Islet of Langerhans (tissue), 1 donor: ENCODE data around the gene HS3ST1.

Experiments used
- FAIRE-seq: peaks from one replicate; lab custom pipeline; 2011; peaks lifted over from hg19 to GRCh38; lab: Jason Lieb, UNC

Gene HS3ST1

GRCh38 chr4:11431111-11431510 lies 2.4 kb upstream of the HS3ST1 start:
- no peak for FAIRE-seq

GRCh38 chr4:11430536-11430935 lies 1.8 kb upstream of the HS3ST1 start:
- FAIRE-seq = no peak

- no peak for FAIRE-seq
These were observed 978 bp upstream of the HS3ST1 start for GRCh38 chr4:11429699-11430045.

DNA sequence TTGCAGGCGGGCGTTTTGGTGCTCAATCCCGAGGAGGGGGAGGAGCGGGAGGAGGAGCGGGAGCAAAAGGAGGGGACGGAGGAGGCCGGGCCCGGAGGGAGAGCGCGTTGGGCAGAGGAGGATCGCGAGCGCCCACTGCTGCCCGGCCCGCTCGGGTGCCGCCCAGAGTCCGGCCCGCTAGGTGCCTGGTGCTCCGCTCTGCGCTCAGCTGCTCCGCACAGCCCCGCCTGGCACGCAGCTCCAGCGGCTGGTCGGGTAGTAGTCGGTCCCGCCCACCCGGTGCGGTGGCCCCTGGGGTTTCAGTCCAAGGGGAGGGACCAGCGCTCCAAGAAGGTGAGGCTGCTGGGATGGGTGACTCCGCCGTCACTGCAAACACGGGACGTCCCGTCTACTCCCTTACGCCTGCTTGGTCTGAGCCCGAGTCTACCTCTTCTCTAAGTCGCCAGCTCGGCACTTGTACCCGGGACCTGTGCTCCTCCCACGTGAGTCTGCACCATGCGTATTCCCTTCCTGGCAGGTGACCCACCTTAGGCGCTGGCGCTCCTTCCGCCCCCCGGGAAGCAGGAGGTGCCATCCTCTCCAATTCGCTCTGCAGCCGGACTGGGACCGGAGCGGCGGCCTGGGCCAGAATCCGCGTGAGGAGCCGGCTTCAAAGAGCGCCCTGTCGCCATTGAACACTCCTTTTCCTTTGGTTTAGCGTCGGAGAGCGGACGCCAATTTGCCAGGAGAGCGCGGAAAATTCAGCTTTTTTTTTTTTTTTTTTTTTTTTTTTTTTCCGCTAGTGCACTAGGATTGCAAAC lies 405 bp upstream of the HS3ST1 start:
- no peak for FAIRE-seq

GRCh38 chr4:11427121-11427996 lies 1.3 kb downstream of the HS3ST1 start:
- FAIRE-seq = no peak

- FAIRE-seq = no peak
These were observed 2.0 kb downstream of the HS3ST1 start for GRCh38 chr4:11426731-11427120.

DNA sequence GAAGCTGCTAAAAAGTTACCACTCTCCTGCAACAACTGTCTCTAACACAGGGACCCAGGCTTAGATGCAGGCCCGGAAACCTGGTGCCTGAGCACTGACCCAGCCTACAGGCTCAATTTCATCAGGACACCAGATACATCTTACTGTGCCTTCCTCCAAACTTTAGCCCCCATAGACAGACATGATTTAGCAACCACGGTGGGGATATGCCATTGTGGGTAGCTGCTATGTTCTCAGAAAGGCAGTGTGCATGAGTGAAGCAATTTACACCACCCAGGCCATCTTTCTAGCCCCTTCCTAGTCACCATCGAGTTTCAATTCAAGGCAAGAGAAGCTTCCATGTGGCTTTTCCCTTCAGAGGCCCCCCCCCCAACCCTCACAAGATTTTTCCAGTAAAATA lies 2.7 kb downstream of the HS3ST1 start:
- no peak for FAIRE-seq

DNA sequence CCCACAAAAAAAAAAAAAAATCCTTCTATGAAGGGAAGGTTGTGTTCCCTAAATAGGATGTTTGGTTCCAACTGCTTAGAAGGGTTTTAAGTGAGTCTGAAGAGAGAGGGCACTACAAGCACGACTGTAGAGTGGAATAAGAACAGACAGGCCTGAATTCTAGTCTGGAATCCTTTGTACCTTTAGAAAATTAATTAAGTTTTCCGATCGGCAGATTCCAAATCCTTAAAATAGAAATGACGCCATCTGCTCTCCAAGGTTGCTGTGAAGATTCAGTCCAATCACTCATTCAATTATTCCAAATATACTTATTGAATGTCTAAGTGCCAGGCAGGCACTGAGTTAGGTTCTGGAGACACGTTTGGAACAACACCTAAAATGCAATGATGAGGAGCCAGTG lies 3.8 kb downstream of the HS3ST1 start:
- FAIRE-seq = no peak

GRCh38 chr4:11424000-11424399 lies 4.7 kb downstream of the HS3ST1 start:
- FAIRE-seq = no peak

DNA sequence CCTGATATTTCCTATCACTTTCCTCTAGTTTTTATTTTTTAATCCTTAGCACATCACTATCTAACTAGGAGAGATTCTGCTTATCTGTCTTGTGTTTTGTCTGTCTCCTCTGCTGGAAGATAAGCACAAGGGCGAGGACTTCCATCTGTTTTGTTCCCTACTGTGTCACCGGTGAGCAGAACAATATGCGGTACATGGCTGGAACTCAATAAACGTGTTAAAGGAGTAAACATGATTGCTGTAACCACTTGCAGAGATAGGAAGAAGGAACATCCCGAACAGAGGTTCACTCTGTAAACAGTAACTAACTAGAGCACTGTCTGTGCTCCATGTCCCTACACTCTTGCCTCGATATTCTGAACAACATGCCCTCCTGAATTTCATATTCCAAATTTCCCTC lies 5.2 kb downstream of the HS3ST1 start:
- no peak for FAIRE-seq

GRCh38 chr4:11421116-11421515 lies 7.6 kb downstream of the HS3ST1 start:
- FAIRE-seq = no peak

GRCh38 chr4:11420327-11420726 lies 8.4 kb downstream of the HS3ST1 start:
- FAIRE-seq = no peak

DNA sequence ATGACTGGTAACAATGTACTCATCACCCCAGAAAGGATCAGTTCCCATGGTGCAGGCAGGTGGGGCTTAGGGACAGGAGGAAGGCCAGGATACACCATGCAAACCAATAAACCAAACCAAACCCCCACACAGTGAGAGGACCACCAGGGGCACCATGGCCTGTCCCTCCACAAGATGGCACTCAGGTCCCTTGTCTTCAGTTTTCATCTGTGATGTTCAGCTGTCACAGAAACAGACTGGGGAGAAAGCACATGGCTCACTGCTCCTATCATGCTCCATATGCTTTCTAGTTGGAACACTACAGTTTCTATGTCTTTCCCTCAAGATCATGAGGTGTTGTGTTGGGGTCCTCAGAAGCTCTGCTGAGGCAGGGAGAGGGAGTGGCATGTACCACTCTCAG lies 10.1 kb downstream of the HS3ST1 start:
- FAIRE-seq = no peak

DNA sequence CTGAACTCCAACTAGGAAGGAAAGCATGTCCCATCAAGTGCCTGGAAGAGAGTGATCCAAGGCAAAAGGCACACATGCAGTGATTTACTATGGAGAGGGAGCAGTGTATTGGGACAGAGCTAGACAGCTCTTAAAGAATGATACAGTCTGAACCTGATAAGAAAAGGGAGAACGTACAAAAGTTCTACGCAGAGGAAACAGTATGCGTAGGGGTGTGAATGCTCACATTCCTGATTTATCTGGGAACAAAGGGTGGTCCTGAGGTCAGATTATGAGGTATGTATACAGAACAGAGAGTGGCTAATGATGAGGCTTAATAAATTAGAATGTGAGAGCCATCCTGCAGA lies 12.0 kb downstream of the HS3ST1 start:
- FAIRE-seq = no peak

GRCh38 chr4:11416071-11416766 lies 12.5 kb downstream of the HS3ST1 start:
- FAIRE-seq = no peak

DNA sequence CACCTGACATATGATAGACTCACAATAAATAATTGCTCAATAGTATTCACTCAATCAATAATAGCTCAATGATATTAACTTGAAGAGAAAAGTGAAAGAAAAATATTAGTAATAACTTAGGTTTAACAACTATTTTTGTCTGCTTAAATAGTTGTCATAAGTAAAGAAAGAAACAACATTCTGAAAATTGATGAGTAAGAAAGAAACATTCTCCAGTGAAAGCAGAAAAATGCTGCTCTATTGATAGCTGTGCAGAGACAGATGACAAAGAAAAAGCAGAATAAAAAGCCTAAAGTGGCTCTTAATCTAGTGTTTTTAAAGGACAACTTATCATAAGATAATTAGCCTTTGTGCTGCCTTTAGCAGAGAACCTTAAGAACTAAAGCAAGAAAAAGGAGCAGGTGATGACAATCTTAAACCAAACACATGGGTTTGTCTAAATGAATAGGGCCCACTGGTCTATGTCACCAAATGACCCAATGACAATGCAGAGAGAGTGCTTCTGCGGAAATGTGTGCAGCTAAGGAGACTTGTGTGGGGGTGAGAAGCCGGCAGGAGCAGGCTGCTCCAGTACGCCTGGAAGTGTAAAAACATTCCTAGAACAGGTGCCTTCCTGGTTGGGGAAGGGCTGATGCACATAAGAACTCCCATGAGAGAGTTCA lies 13.2 kb downstream of the HS3ST1 start:
- FAIRE-seq = no peak

DNA sequence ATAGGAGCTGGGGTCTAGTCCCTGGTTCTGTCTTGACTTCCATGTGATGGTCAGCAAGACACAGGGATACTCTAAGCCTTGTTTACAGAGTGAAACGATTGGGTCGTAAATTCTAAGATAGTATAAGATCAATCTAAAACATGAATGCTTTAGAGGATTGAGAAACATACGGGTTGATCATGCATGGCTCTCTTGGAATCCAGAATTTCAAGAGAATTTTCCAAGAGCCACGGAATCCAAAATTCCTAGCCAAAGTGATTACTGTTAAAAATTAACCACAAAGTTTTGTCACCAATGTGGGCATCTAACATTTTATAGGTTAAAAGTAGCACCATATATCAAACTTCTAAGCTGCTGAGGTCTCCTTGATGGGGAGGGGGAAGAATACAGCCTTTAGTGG lies 16.5 kb downstream of the HS3ST1 start:
- no peak for FAIRE-seq

DNA sequence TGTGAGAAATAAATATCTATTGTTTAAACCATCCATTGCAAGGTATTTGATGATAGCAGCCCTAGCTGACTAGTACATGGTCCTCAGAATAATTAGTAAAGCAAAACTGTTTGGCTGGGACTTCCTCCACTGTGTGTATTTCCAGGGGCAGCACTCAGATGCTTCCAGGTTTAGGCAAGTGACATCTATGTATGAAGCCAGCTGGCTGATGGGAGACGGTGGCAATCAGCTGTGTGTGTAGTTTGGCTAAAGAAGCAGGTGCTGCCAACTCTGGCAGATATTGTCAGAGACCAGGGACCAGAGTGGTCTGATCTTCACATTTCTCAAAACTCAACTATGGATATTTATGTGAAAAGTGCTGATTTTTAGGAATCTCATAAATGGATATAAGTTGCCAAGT lies 19.1 kb downstream of the HS3ST1 start:
- FAIRE-seq = no peak

DNA sequence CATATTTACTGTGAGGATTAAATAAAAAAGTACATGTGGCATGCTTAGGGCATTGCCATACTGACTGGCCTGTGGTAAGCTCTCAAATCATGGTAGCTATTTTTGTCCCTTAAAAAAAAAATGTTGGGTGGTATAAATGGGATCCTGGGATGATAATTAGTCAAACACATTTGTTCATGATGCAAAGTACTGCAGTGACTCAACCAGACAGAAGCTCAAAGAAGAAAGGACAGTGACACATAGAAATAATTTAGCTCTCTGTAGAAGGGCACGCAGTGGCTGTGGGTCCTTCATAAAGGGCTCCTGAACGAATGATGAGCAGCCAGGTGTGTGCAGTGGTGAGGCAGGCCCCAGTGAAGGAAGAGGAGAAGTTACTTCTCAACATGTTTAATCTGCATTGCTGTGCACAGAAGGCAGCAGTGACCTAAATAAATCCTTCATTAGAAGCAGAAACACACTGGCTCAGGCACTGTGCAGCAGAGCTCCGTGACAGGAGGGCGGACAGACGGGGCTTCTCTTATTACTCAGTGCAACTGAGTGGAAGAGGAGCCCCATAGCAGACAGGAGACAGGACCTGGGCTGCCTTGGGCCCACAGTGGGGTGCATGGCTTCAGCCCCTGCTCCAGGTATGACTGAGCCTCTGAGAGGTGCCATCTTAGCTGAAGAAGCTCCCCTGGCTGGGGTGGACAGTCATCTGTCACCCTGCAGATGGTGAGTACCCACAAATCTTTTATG lies 20.3 kb downstream of the HS3ST1 start:
- FAIRE-seq = no peak

DNA sequence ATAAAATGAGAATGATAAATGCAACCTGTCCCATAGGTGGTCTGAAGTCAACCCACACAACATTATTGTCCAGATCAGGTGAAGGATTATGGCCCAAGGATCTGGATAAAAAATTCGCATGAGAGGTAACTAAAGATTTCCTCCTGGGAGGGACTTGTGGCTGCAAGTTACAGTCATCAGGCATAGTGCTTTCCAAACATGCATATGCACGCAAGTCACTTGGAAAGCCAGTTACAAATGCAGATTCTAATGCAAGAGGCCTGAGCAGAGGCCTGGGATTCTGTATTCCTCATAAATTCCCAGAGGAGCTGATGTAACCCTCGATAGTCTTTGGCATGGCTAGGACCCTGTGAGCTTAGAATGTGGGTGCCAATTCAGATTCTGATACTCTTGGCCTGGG lies 21.1 kb downstream of the HS3ST1 start:
- FAIRE-seq = no peak

DNA sequence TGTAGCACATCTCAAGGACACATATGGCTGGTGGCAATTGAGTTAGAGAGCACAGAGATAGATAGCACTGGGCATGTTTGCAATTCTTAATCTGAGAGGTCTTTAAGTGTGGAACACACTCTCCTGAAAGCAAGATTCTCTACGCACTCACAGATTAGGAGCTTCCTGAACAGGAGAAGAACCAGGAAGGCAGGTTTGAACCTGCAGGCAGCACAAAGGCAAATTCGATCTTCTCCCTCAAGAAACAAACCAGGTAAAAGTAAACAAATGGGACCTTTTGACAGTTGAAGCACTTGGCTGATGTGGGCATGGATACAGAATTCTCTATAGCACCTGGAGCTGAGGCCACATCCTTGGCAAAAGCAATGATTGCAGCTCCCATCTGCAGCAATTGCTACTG lies 24.3 kb downstream of the HS3ST1 start:
- FAIRE-seq = no peak

GRCh38 chr4:11402192-11402591 lies 26.5 kb downstream of the HS3ST1 start:
- FAIRE-seq = no peak
